Measurements from ENCODE around the gene SBK2.

GRCh38 chr19:55537741-55538111 is 793 bp upstream of the SBK2 start:
- TF ChIP-seq POLR2A (IDR thresholded peaks at IDR 0.05; ENCODE audit: low read length), result no peak
- no peak for TF ChIP-seq GATA1 (IDR thresholded peaks at IDR 0.05; ENCODE audit: low read depth, low read length)

Measured in erythroblast (primary cell).